Measurements from ENCODE around the gene CTR9.

- no peak for TF ChIP-seq ZNF274 (IDR thresholded peaks at IDR 0.05; ENCODE audit: low read depth, low read length)
- no peak for TF ChIP-seq YY1 (IDR thresholded peaks at IDR 0.05; ENCODE audit: insufficient read depth, insufficient read length)
These were observed 7.9 kb downstream of the CTR9 start for GRCh38 chr11:10758957-10759356.
